HEK293 (cell line): ENCODE results near the gene PARP3.
A peak's percentile ranks its signal among the peaks of the same experiment; 100 is the strongest.

ENCODE experiments used
- CTCF ChIA-PET: fragments of 350-600 bp; formaldehyde crosslinking; extraction: SDS; loops from one replicate; lab custom pipeline; 2021; ENCODE audit warnings: antibody characterized with exemption; lab: Yijun Ruan, JAX
- POLR2A ChIA-PET: fragments of 300-600 bp; formaldehyde crosslinking; extraction: SDS; loops from one replicate; lab custom pipeline; 2020; ENCODE audit warnings: antibody characterized with exemption, inconsistent platforms; lab: Yijun Ruan, JAX
- H3K27ac ChIP-seq: fragments of 200-500 bp; sonication (Bioruptor generic); 2 replicates; pipeline ENCODE4 v1.5.1; 2014; ENCODE audit warnings: low read depth, low read length, control low read depth, inconsistent platforms; ENCODE audit errors: extremely low read depth
- H3K36me3 ChIP-seq, 2 experiments: fragments of 200-500 bp in 1 of 2; sonication (Bioruptor generic) in 1 of 2; 1 replicate in 1 of 2; 2 replicates in 1 of 2; pipeline ENCODE4 v1.5.1; 2014 to 2017; ENCODE audit warnings: inconsistent platforms in 2 of 2, low read length in 2 of 2; ENCODE audit not compliant: control insufficient read depth in 2 of 2, insufficient read depth in 1 of 2
- H3K4me1 ChIP-seq: fragments of 200-500 bp; sonication (Bioruptor generic); 2 replicates; pipeline ENCODE4 v1.5.1; 2014; ENCODE audit warnings: mild to moderate bottlenecking, low read length, inconsistent platforms; ENCODE audit not compliant: control insufficient read depth, insufficient read depth
- H3K4me3 ChIP-seq: 2 replicates; pipeline ENCODE4 v1.5.1; 2011; ENCODE audit warnings: low read depth, mild to moderate bottlenecking, control low read depth, low read length, moderate library complexity
- H3K9me3 ChIP-seq: fragments of 200-500 bp; sonication (Bioruptor generic); 2 replicates; pipeline ENCODE4 v1.5.1; 2014; ENCODE audit warnings: low read depth, low read length, inconsistent platforms; ENCODE audit not compliant: control insufficient read depth, insufficient read depth
- BCL11B ChIP-seq: fragments of 450-650 bp; formaldehyde crosslinking; IDR thresholded peaks from 2 replicates; pipeline ENCODE4 v1.5.1; 2016; ENCODE audit warnings: low read depth, missing biosample characterization, missing genetic modification characterization
- GLIS2 ChIP-seq: fragments of 450-650 bp; formaldehyde crosslinking; IDR thresholded peaks from 2 replicates; pipeline ENCODE4 v1.5.1; 2016; ENCODE audit warnings: missing biosample characterization, missing genetic modification characterization
- REPIN1 ChIP-seq: fragments of 450-650 bp; formaldehyde crosslinking; IDR thresholded peaks from 2 replicates; pipeline ENCODE4 v1.5.1; 2017; ENCODE audit warnings: missing biosample characterization, missing genetic modification characterization, low read depth
- SCRT2 ChIP-seq: fragments of 450-650 bp; formaldehyde crosslinking; IDR thresholded peaks from 2 replicates; pipeline ENCODE4 v1.5.1; 2016; ENCODE audit warnings: missing biosample characterization, missing genetic modification characterization
- ZNF10 ChIP-seq: fragments of 450-650 bp; formaldehyde crosslinking; IDR thresholded peaks from 2 replicates; pipeline ENCODE4 v1.5.1; 2017; ENCODE audit warnings: missing biosample characterization, missing genetic modification characterization
- ZNF214 ChIP-seq: fragments of 450-650 bp; formaldehyde crosslinking; IDR thresholded peaks from 2 replicates; pipeline ENCODE4 v1.5.1; 2017; ENCODE audit warnings: missing biosample characterization, mild to moderate bottlenecking, missing genetic modification characterization, borderline replicate concordance
- ZNF335 ChIP-seq: fragments of 450-650 bp; formaldehyde crosslinking; conservative IDR thresholded peaks from 2 replicates; pipeline ENCODE4 v1.5.1; 2016; ENCODE audit warnings: missing biosample characterization, missing genetic modification characterization
- ZNF391 ChIP-seq: fragments of 450-650 bp; formaldehyde crosslinking; IDR thresholded peaks from 2 replicates; pipeline ENCODE4 v1.5.1; 2016; ENCODE audit warnings: low read depth, missing biosample characterization, missing genetic modification characterization, borderline replicate concordance
- ZNF433 ChIP-seq: fragments of 450-650 bp; formaldehyde crosslinking; IDR thresholded peaks from 2 replicates; pipeline ENCODE4 v1.5.1; 2016; ENCODE audit warnings: missing biosample characterization, missing genetic modification characterization, low read depth
- ZNF473 ChIP-seq: fragments of 450-650 bp; formaldehyde crosslinking; IDR thresholded peaks from 2 replicates; pipeline ENCODE4 v1.5.1; 2017; ENCODE audit warnings: missing biosample characterization, missing genetic modification characterization
- ZNF600 ChIP-seq: fragments of 450-650 bp; formaldehyde crosslinking; IDR thresholded peaks from 2 replicates; pipeline ENCODE4 v1.5.1; 2016; ENCODE audit warnings: missing biosample characterization, missing genetic modification characterization
- ZNF654 ChIP-seq: fragments of 450-650 bp; formaldehyde crosslinking; IDR thresholded peaks from 2 replicates; pipeline ENCODE4 v1.5.1; 2016; ENCODE audit warnings: low read depth, missing biosample characterization, missing genetic modification characterization
- ZNF768 ChIP-seq: fragments of 450-650 bp; formaldehyde crosslinking; IDR thresholded peaks from 2 replicates; pipeline ENCODE4 v1.5.1; 2018; ENCODE audit warnings: missing biosample characterization, mild to moderate bottlenecking, missing genetic modification characterization
- ZNF777 ChIP-seq: fragments of 450-650 bp; formaldehyde crosslinking; IDR thresholded peaks from 2 replicates; pipeline ENCODE4 v1.5.1; 2017; ENCODE audit warnings: missing biosample characterization, missing genetic modification characterization, borderline replicate concordance
- ZNF837 ChIP-seq: fragments of 450-650 bp; formaldehyde crosslinking; IDR thresholded peaks from 2 replicates; pipeline ENCODE4 v1.5.1; 2016; ENCODE audit warnings: missing biosample characterization, missing genetic modification characterization
- TF ChIP-seq, protein P1 (sequence below): fragments of 450-650 bp; formaldehyde crosslinking; IDR thresholded peaks from 2 replicates; pipeline ENCODE4 v1.5.1; 2016; ENCODE audit warnings: missing biosample characterization, missing genetic modification characterization
- TF ChIP-seq, protein P2 (sequence below): fragments of 450-650 bp; formaldehyde crosslinking; IDR thresholded peaks from 2 replicates; pipeline ENCODE4 v1.5.1; 2016; ENCODE audit warnings: missing biosample characterization, missing genetic modification characterization

The PARP3 gene

DNA sequence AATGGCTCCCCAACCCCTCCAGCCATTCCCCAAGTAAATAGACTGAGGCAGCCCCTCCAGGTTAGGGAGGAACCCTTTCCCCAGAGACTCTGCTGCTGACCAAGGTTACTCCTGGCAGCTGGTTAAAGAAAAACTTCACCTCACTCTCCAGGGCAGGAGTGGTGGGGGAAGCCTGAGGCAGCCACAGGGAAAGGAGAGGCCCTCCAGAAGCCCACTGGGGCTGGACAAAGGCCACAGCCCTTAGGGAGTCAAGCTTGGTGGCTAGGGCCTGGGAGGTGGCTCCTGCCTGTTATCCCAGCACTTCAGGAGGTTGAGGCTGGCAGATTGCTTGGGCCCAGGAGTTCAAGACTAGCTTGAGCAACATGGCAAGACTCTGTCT, 42.1 kb downstream of the PARP3 start:
- Histone ChIP-seq H3K4me3 (no peak overlapping the region), H3K4me1 (no peaks in the 10 kb centered on the region), H3K36me3 (peaks cover 0 to 8% of the 10 kb centered on the region in 2 experiments; a peak in 1 of 3 replicates), H3K9me3 (no peaks in the 10 kb centered on the region), H3K27ac (0 out of 2 replicates have a peak overlapping the region, but pooled peaks have one; percentile 12)
- ChIA-PET CTCF (interaction anchor here (0.7 to 3.0 kb wide), 2 partner anchors 10 to 35 kb away, joined by 4 to 38 read pairs; partner anchors contain the start of genes ABHD14A and ABHD14B), POLR2A (interaction anchor here (1.9 to 3.6 kb wide), 3 partner anchors 8 to 16 kb away, joined by 8 to 47 read pairs (median 43); partner anchors contain the start of genes PCBP4 and RPL29)
- TF ChIP-seq GLIS2 (tag by site-specific recombination) (no peak), ZNF654 (no peak), ZNF10 (tag by site-specific recombination) (no peak), ZNF837 (tag by site-specific recombination) (no peak), ZNF214 (no peak), ZNF391 (tag by site-specific recombination) (no peak), ZNF777 (tag by site-specific recombination) (no peak)
- TF ChIP-seq, protein P1, sequence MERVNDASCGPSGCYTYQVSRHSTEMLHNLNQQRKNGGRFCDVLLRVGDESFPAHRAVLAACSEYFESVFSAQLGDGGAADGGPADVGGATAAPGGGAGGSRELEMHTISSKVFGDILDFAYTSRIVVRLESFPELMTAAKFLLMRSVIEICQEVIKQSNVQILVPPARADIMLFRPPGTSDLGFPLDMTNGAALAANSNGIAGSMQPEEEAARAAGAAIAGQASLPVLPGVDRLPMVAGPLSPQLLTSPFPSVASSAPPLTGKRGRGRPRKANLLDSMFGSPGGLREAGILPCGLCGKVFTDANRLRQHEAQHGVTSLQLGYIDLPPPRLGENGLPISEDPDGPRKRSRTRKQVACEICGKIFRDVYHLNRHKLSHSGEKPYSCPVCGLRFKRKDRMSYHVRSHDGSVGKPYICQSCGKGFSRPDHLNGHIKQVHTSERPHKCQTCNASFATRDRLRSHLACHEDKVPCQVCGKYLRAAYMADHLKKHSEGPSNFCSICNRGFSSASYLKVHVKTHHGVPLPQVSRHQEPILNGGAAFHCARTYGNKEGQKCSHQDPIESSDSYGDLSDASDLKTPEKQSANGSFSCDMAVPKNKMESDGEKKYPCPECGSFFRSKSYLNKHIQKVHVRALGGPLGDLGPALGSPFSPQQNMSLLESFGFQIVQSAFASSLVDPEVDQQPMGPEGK: no peak

DNA sequence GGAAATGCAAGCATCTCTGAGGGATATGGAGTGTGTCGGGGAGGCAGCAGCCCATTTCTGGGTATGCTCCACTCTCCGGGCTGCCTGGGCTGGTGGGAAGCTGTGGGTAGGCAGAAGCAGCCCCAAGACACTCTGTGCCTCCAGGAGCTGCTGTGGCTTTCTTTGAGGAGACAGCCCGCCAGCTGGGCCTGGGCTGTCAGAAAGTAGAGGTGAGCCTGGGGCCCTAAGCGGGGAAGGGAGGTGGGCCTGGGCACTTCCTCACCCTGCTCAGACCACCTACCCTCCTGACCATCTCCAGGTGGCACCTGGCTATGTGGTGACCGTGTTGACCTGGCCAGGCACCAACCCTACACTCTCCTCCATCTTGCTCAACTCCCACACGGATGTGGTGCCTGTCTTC, 42.9 kb downstream of the PARP3 start:
- Histone ChIP-seq H3K9me3 (no peaks in the 10 kb centered on the region), H3K4me3 (no peak overlapping the region), H3K27ac (no peak overlapping the region), H3K36me3 (peaks cover 0 to 8% of the 10 kb centered on the region in 2 experiments; a peak in 1 of 3 replicates), H3K4me1 (no peaks in the 10 kb centered on the region)
- TF ChIP-seq BCL11B: no peak
- POLR2A ChIA-PET: interaction anchor here (0.6 to 3.6 kb wide), 2 partner anchors 10 to 190 kb away, joined by 3 to 47 read pairs; partner anchors contain the start of gene RPL29
- CTCF ChIA-PET: no interaction called here

DNA sequence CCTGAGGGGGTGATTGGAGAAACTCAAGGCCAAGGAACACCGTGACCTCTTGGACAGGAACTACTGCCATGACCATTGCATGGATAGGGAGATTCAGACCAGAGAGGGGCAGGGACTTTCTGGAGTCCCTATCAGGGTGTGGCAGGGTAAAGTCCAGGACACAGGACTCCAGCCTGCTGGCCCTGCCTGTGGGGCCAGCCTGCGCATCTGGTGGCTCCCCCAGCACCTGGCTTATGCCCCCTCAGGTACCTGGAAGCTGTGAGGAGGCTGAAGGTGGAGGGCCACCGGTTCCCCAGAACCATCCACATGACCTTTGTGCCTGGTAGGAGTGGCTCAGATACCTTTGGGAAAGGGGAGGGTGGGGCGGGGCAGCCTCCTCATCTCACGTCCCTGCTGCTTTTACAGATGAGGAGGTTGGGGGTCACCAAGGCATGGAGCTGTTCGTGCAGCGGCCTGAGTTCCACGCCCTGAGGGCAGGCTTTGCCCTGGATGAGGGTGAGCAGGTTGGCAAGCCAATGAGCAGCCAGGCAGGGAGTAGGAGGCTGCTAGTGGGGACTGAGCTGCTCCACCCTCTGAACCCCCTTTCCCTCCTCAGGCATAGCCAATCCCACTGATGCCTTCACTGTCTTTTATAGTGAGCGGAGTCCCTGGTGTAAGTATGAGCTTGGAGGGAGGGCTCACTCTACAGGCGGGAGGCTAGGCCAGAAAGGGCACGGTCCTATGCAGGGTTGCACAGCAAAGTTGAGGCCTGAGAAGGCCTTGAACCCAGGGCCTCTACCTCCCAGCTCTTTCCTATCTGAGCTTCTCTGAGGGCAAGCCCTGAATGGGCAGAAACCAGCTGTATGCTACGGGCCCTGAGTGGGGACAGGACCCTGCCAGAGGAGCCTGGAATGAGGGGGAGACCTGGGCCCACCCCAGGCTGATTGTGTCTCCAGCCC, 44.1 kb downstream of the PARP3 start:
- no peaks in the 10 kb centered on the region for H3K4me1 ChIP-seq
- TF ChIP-seq ZNF473 (tag by site-specific recombination) (no peak), ZNF433 (no peak), ZNF768 (tag by site-specific recombination) (peak; percentile 40; the same call in 1 of the 2 replicates), ZNF600 (no peak)
- H3K4me3 ChIP-seq: no peak overlapping the region
- no peak overlapping the region for H3K27ac ChIP-seq
- H3K36me3 ChIP-seq: peaks cover 0 to under 1% of the 10 kb centered on the region in 2 experiments; a peak in 1 of 3 replicates
- no peaks in the 10 kb centered on the region for H3K9me3 ChIP-seq
- ChIA-PET CTCF (interaction anchor here (0.7 to 1.1 kb wide), 3 partner anchors 12 to 15 kb away, joined by 3 to 5 read pairs (median 3); partner anchors contain the start of genes ABHD14A and ABHD14B), POLR2A (interaction anchor here (0.5 to 1.9 kb wide), 3 partner anchors 9 to 16 kb away, joined by 3 to 9 read pairs (median 3); partner anchors contain the start of gene RPL29)

DNA sequence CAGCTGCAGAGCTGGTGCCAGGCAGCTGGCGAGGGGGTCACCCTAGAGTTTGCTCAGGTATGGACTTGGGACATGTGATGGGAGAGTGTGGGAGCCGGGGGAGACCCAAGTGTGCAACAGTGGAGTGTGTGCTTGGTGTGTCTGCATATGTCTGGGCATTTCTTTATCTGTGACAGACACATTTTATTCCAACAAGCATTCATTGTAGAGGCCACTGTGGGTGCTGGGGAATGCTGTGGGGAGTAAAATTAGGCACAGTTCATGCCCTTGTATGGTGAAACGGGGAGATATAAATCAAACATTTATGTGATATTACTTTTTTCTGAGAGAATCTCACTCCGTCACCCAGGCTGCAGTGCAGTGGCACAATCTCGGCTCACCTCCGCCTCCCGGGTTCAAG, 45.4 kb downstream of the PARP3 start:
- H3K4me3 ChIP-seq: no peak overlapping the region
- TF ChIP-seq SCRT2 (tag by site-specific recombination) (no peak), REPIN1 (no peak), ZNF335 (tag by site-specific recombination) (no peak), GLIS2 (tag by site-specific recombination) (no peak)
- TF ChIP-seq, protein P2, sequence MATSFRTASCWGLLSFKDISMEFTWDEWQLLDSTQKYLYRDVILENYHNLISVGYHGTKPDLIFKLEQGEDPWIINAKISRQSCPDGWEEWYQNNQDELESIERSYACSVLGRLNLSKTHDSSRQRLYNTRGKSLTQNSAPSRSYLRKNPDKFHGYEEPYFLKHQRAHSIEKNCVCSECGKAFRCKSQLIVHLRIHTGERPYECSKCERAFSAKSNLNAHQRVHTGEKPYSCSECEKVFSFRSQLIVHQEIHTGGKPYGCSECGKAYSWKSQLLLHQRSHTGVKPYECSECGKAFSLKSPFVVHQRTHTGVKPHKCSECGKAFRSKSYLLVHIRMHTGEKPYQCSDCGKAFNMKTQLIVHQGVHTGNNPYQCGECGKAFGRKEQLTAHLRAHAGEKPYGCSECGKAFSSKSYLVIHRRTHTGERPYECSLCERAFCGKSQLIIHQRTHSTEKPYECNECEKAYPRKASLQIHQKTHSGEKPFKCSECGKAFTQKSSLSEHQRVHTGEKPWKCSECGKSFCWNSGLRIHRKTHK: no peak
- TF ChIP-seq, all 188 proteins: peak for 0
- no peaks in the 10 kb centered on the region for H3K4me1 ChIP-seq
- no peak overlapping the region for H3K27ac ChIP-seq
- ChIA-PET POLR2A (interaction anchor here (1.0 to 1.9 kb wide), 2 partner anchors 8 to 17 kb away, joined by 3 to 9 read pairs; partner anchors contain the start of gene RPL29), CTCF (interaction anchor here (1.0 to 1.1 kb wide), 2 partner anchors 13 to 14 kb away, joined by 3 to 5 read pairs; partner anchors contain the start of gene ABHD14B)
- H3K36me3 ChIP-seq: peaks cover 0 to 14% of the 10 kb centered on the region in 2 experiments; a peak in 1 of 3 replicates
- H3K9me3 ChIP-seq: no peaks in the 10 kb centered on the region
